AG04449 (cell line): ENCODE results near the gene SCD5.

Experiments used
- CTCF ChIA-PET: fragments of 350-600 bp; formaldehyde crosslinking; extraction: SDS; loops from one replicate; lab custom pipeline; 2021; ENCODE audit warnings: antibody characterized with exemption; lab: Yijun Ruan, JAX
- POLR2A ChIA-PET: fragments of 400-600, 350-600 bp; formaldehyde crosslinking; extraction: SDS; loops from one replicate; lab custom pipeline; 2020; ENCODE audit warnings: antibody characterized with exemption, inconsistent platforms; lab: Yijun Ruan, JAX
- DNase-seq: peaks from one replicate; pipeline ENCODE4 v3.0.0-alpha.2; 2010; ENCODE audit warnings: low read depth, low spot score
- H3K4me3 ChIP-seq: 2 replicates; pipeline ENCODE4 v1.5.1; 2011; ENCODE audit warnings: low read depth, mild to moderate bottlenecking, control low read depth, low read length
- CTCF ChIP-seq: IDR thresholded peaks from one replicate; pipeline ENCODE4 v1.5.1; 2011; ENCODE audit warnings: mild to moderate bottlenecking, moderate library complexity, low read length, control low read depth, inconsistent platforms; ENCODE audit not compliant: insufficient read depth; ENCODE audit errors: missing control alignments

Gene SCD5

GRCh38 chr4:82688091-82688795 lies 110.4 kb downstream of the SCD5 start:
- CTCF ChIA-PET = no interaction called here
- POLR2A ChIA-PET = no interaction called here
- H3K4me3 ChIP-seq = no peak overlapping the region
- no peak for DNase-seq
- TF ChIP-seq CTCF = no peak

GRCh38 chr4:82687531-82687930 lies 111.1 kb downstream of the SCD5 start:
- no peak for DNase-seq
- no peak overlapping the region for H3K4me3 ChIP-seq
- ChIA-PET CTCF (no interaction called here), POLR2A (no interaction called here)
- TF ChIP-seq CTCF = no peak

- CTCF ChIA-PET = no interaction called here
- H3K4me3 ChIP-seq = no peak overlapping the region
- no peak for TF ChIP-seq CTCF
- no peak for DNase-seq
- POLR2A ChIA-PET = no interaction called here
Observed at GRCh38 chr4:82681754-82682153, 116.8 kb downstream of the SCD5 start.

- no peak for TF ChIP-seq CTCF
Observed at GRCh38 chr4:82680834-82681233, 117.8 kb downstream of the SCD5 start.

GRCh38 chr4:82679531-82679930 lies 119.1 kb downstream of the SCD5 start:
- CTCF ChIA-PET = no interaction called here
- DNase-seq = no peak
- no peak for TF ChIP-seq CTCF
- H3K4me3 ChIP-seq = no peak overlapping the region
- POLR2A ChIA-PET = no interaction called here

More at GRCh38 chr4:82680834-82681233, 117.8 kb downstream of the SCD5 start:
- ChIA-PET CTCF (no interaction called here), POLR2A (no interaction called here)
- DNase-seq = no peak
- H3K4me3 ChIP-seq = no peak overlapping the region

GRCh38 chr4:82678051-82678450 lies 120.5 kb downstream of the SCD5 start:
- no peak for TF ChIP-seq CTCF
- DNase-seq = no peak
- ChIA-PET POLR2A (interaction anchor here (1.2 kb wide), 1 partner anchor 10 kb away, joined by 3 read pairs; no protein-coding TSS in a partner anchor), CTCF (interaction anchor here (1.4 to 2.0 kb wide), 2 partner anchors 12 to 61 kb away, joined by 3 to 6 read pairs; no protein-coding TSS in a partner anchor)
- H3K4me3 ChIP-seq = no peak overlapping the region
